GM12878 (cell line): Measurements from ENCODE around the gene ASH1L. TPM values are rescaled to one million over a fixed set of nuclear protein-coding genes. Genes with fewer than 3 reads are reported as not detected.
A peak's percentile ranks its signal among the peaks of the same experiment; 100 is the strongest.

Source experiments
- ATAC-seq: fragments of 200-7000 bp; cut with Tn5 transposase; 3 replicates; pipeline ENCODE4 v1.9.1; 2020; ENCODE audit warnings: mild to moderate bottlenecking, moderate library complexity
- BruUV-seq: library from RNA; stranded (reverse); fragments of 400-500 nt; replicated peaks from 2 replicates; lab custom pipeline; 2021; lab: Mats Ljungman, UMichigan
- CTCF ChIA-PET: fragments of 300-600 bp; sonication (Branson Sonifier 250); formaldehyde crosslinking; extraction: SDS; loops from one replicate; lab custom pipeline; 2021; ENCODE audit warnings: inconsistent platforms; lab: Yijun Ruan, JAX
- POLR2A ChIA-PET: fragments of 350-600 bp; formaldehyde crosslinking; extraction: SDS; loops from one replicate; lab custom pipeline; 2021; ENCODE audit warnings: inconsistent platforms; lab: Charles Lee
- RAD21 ChIA-PET: fragments of 300-600 bp; sonication (Branson Sonifier 250); formaldehyde crosslinking; loops from one replicate; lab custom pipeline; 2023; ENCODE audit warnings: antibody characterized with exemption; ENCODE audit not compliant: unreplicated experiment; lab: Charles Lee
- SMC1A ChIA-PET: fragments of 300-600 bp; sonication (Branson Sonifier 250); formaldehyde crosslinking; loops from one replicate; lab custom pipeline; 2023; ENCODE audit not compliant: unreplicated experiment, uncharacterized antibody; lab: Charles Lee
- DNase-seq: peaks from one replicate; pipeline ENCODE4 v3.0.0-alpha.2; 2011; ENCODE audit warnings: low read depth, low spot score
- FAIRE-seq: peaks from 3 replicates; lab custom pipeline; 2011; peaks lifted over from hg19 to GRCh38; lab: Jason Lieb, UNC
- H2AFZ ChIP-seq: 2 replicates; pipeline ENCODE4 v1.6.0; 2011; ENCODE audit warnings: low read depth, low read length, control low read depth; ENCODE audit not compliant: control insufficient read depth
- H3K27ac ChIP-seq: 2 replicates; pipeline ENCODE4 v1.5.1; 2011; ENCODE audit warnings: control low read depth; ENCODE audit not compliant: control insufficient read depth, insufficient read depth
- H3K27me3 ChIP-seq, 2 experiments: replicated peaks in 1 of 2; 2 replicates each; pipeline versions ENCODE4 v1.6.0 to v1.6.1; 2011; ENCODE audit warnings: low read length in 1 of 2; ENCODE audit not compliant: control insufficient read depth in 2 of 2, insufficient read depth in 2 of 2
- H3K36me3 ChIP-seq, 2 experiments: 2 replicates each; pipeline ENCODE4 v1.5.1; 2011; ENCODE audit warnings: low read length in 1 of 2; ENCODE audit not compliant: control insufficient read depth in 2 of 2, insufficient read depth in 2 of 2
- H3K4me1 ChIP-seq: 2 replicates; pipeline ENCODE4 v1.6.1; 2011; ENCODE audit warnings: mild to moderate bottlenecking, low read length, moderate library complexity, mixed read lengths; ENCODE audit not compliant: control insufficient read depth, insufficient read depth
- H3K4me2 ChIP-seq: 2 replicates; pipeline ENCODE4 v1.6.0; 2011; ENCODE audit warnings: control low read depth; ENCODE audit not compliant: control insufficient read depth, insufficient read depth
- H3K4me3 ChIP-seq: fragments of 200-600 bp; sonication (generic); 2 replicates; pipeline ENCODE4 v1.5.1; 2016
- H3K79me2 ChIP-seq: 2 replicates; pipeline ENCODE4 v1.6.0; 2011; ENCODE audit warnings: low read length; ENCODE audit not compliant: control insufficient read depth, insufficient read depth
- H3K9ac ChIP-seq: 2 replicates; pipeline ENCODE4 v1.8.0; 2011; ENCODE audit warnings: low read length, control low read depth, mixed read lengths; ENCODE audit not compliant: control insufficient read depth, insufficient read depth
- H3K9me3 ChIP-seq: replicated peaks from 3 replicates; pipeline ENCODE4 v1.5.1; 2011; ENCODE audit warnings: mild to moderate bottlenecking, low read length; ENCODE audit not compliant: control insufficient read depth, insufficient read depth
- H4K20me1 ChIP-seq: 2 replicates; pipeline ENCODE4 v1.6.0; 2011; ENCODE audit not compliant: control insufficient read depth, insufficient read depth
- ASH2L ChIP-seq: fragments of 300-600, 200-600 bp; sonication (generic); IDR thresholded peaks from 2 replicates; pipeline ENCODE4 v1.6.1; 2017; ENCODE audit warnings: low read depth, mild to moderate bottlenecking, borderline replicate concordance
- CREM ChIP-seq: IDR thresholded peaks from 2 replicates; pipeline ENCODE4 v1.6.1; 2014; ENCODE audit warnings: antibody characterized with exemption, low read depth
- ESRRA ChIP-seq: IDR thresholded peaks from 2 replicates; pipeline ENCODE4 v1.6.1; 2012; ENCODE audit warnings: mild to moderate bottlenecking, low read length, improper control_type of control experiment
- JUND ChIP-seq: IDR thresholded peaks from 2 replicates; pipeline ENCODE4 v1.6.1; 2012; ENCODE audit warnings: low read depth, mild to moderate bottlenecking, low read length, improper control_type of control experiment, moderate library complexity
- KDM1A ChIP-seq: fragments of 200-600 bp; sonication (generic); IDR thresholded peaks from 2 replicates; pipeline ENCODE4 v1.6.1; 2016; ENCODE audit warnings: borderline replicate concordance
- NRF1 ChIP-seq: conservative IDR thresholded peaks from 2 replicates; pipeline ENCODE4 v1.6.1; 2011; ENCODE audit warnings: mild to moderate bottlenecking, low read depth, low read length, improper control_type of control experiment
- PAX8 ChIP-seq: fragments of 450-650 bp; IDR thresholded peaks from 2 replicates; pipeline ENCODE4 v1.6.1; 2017; ENCODE audit warnings: mild to moderate bottlenecking, moderate library complexity
- POU2F2 ChIP-seq: IDR thresholded peaks from 3 replicates; pipeline ENCODE4 v1.6.1; 2011; ENCODE audit warnings: low read depth, mild to moderate bottlenecking, low read length, borderline replicate concordance
- RB1 ChIP-seq: fragments of 450-650 bp; formaldehyde crosslinking; IDR thresholded peaks from 2 replicates; pipeline ENCODE4 v1.6.1; 2017; ENCODE audit warnings: mild to moderate bottlenecking, borderline replicate concordance
- RUNX3 ChIP-seq: IDR thresholded peaks from 2 replicates; pipeline ENCODE4 v1.6.1; 2012; ENCODE audit warnings: low read length, inconsistent platforms
- ZNF207 ChIP-seq: fragments of 450-650 bp; IDR thresholded peaks from 2 replicates; pipeline ENCODE4 v1.6.1; 2014; ENCODE audit warnings: antibody characterized with exemption, mild to moderate bottlenecking, borderline replicate concordance
- WGBS: methylation state at CpG from one replicate; pipeline ENCODE4 v1.1.6; 2016; ENCODE audit warnings: low lambda C conversion rate; ENCODE audit not compliant: insufficient replicate concordance, insufficient coverage; ENCODE audit errors: missing lambda C conversion rate; 5-methylcytosine and 5-hydroxymethylcytosine counted together
- in situ Hi-C: fragments of 300-500 bp; cut with MboI; formaldehyde crosslinking; loops from 9 replicates; pipeline ENCODE4 v1.14.3; 2018; ENCODE audit warnings: mixed read lengths
- intact Hi-C: fragments of 100-400 bp; cut with micrococcal nuclease; formaldehyde crosslinking; loops from one replicate; pipeline ENCODE4 v1.14.2; 2022; ENCODE audit not compliant: unreplicated experiment
- polyA plus RNA-seq, 11 experiments: library from polyadenylated mRNA; depleted of rRNA in 4 of 11; unstranded in 6 of 11; stranded (reverse) in 5 of 11; fragments of >200 nt; fragmentation: Nextera tagmentation in 4 of 11; fragmentation: Illumina TruSeq in 1 of 11; extraction: Ambion mirVana in 4 of 11; extraction: Trizol in 1 of 11; gene quantifications; 1 replicate in 1 of 11; 2 replicates in 10 of 11; pipeline versions ENCODE4 v1.2.1 to v1.2.3, GENCODE V29; 2011 to 2016; ENCODE audit warnings: inconsistent platforms in 2 of 11, missing spikeins in 2 of 11, low read depth in 1 of 11
- total RNA-seq, 4 experiments: library from RNA; depleted of rRNA in 3 of 4; stranded (reverse); fragments of >200 nt in 3 of 4; fragmentation: Illumina TruSeq in 1 of 4; extraction: Trizol in 1 of 4; gene quantifications; 2 replicates each; pipeline versions ENCODE4 v1.2.1 to v1.2.3, GENCODE V29; 2013 to 2021
- TF ChIP-seq, protein P1 (sequence below): fragments of 450-650 bp; IDR thresholded peaks from 2 replicates; pipeline ENCODE4 v1.6.1; 2017; ENCODE audit warnings: antibody characterized with exemption, mild to moderate bottlenecking, moderate library complexity
- TF ChIP-seq, protein P2 (sequence below): fragments of 450-650 bp; IDR thresholded peaks from 2 replicates; pipeline ENCODE4 v1.6.1; 2017; ENCODE audit warnings: mild to moderate bottlenecking
- TF ChIP-seq, protein P3 (sequence below): fragments of 450-650 bp; IDR thresholded peaks from 2 replicates; pipeline ENCODE4 v1.6.1; 2017; ENCODE audit warnings: mild to moderate bottlenecking, moderate library complexity

Gene ASH1L
- total and polyA plus RNA-seq, 10 of the 15 experiments (the other 5 are each of a cell fraction or from before 2014, with no cell fraction given), result 1.7 to 23.9 (median 16.6) TPM

DNA sequence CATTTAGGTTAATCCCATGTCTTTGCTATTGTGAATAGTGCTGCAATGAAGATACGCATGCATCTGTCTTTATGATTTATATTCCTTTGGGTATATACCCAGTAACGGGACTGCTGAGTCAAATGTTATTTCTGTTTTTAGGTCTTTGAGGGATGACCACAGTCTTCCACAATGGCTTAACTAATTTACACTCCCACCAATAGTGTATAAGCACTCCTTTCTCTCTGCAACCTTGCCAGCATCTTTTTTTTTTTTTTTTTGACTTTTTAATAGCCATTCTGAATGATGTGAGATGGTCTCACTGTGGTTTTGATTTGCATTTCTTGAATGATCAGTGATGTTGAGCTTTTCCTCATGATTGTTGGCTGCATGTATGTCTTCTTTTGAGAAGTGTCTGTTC lies 33.5 kb downstream of the ASH1L start:
- Histone ChIP-seq H3K27ac (peak overlapping the region; percentile 86), H3K9ac (peak overlapping the region; percentile 67), H3K4me1 (peaks cover 27% of the 10 kb centered on the region), H3K27me3 (no peaks in the 10 kb centered on the region), H3K79me2 (peaks cover 87% of the 10 kb centered on the region), H2AFZ (no peak overlapping the region), H4K20me1 (no peaks in the 10 kb centered on the region), H3K9me3 (no peaks in the 10 kb centered on the region; the same call in 2 of the 3 replicates), H3K4me2 (peak overlapping the region; percentile 94), H3K4me3 (peak overlapping the region; percentile 58), H3K36me3 (peaks cover 0 to under 1% of the 10 kb centered on the region in 2 experiments; a peak in 2 of 4 replicates)
- CTCF ChIA-PET, result interaction anchor here (1.0 to 3.2 kb wide), 2 partner anchors 25 to 94 kb away, joined by 3 to 12 read pairs; no protein-coding TSS in a partner anchor
- POLR2A ChIA-PET, result interaction anchor here (0.6 to 3.9 kb wide), 11 partner anchors 11 to 188 kb away, joined by 3 to 22 read pairs (median 4); no protein-coding TSS in a partner anchor
- DNase-seq (peak; percentile 66), ATAC-seq (peak; percentile 76), FAIRE-seq (peak; percentile 59)
- TSS peak; percentile 51 for BruUV-seq
- in situ Hi-C loops (no loop called here), intact Hi-C loops (loop anchor here (2.0 kb wide), 1 partner anchor 34 kb away; the partner anchor contains the start of gene ASH1L)
- RAD21 ChIA-PET, result interaction anchor here (0.7 to 4.6 kb wide), 3 partner anchors 11 to 25 kb away, joined by 4 to 41 read pairs (median 33); no protein-coding TSS in a partner anchor
- WGBS, result 21% methylated on average over 2 of the region's 2 CpGs
- SMC1A ChIA-PET, result interaction anchor here (1.5 to 4.5 kb wide), 5 partner anchors 11 to 34 kb away, joined by 4 to 44 read pairs (median 5); no protein-coding TSS in a partner anchor
- TF ChIP-seq, protein P1, sequence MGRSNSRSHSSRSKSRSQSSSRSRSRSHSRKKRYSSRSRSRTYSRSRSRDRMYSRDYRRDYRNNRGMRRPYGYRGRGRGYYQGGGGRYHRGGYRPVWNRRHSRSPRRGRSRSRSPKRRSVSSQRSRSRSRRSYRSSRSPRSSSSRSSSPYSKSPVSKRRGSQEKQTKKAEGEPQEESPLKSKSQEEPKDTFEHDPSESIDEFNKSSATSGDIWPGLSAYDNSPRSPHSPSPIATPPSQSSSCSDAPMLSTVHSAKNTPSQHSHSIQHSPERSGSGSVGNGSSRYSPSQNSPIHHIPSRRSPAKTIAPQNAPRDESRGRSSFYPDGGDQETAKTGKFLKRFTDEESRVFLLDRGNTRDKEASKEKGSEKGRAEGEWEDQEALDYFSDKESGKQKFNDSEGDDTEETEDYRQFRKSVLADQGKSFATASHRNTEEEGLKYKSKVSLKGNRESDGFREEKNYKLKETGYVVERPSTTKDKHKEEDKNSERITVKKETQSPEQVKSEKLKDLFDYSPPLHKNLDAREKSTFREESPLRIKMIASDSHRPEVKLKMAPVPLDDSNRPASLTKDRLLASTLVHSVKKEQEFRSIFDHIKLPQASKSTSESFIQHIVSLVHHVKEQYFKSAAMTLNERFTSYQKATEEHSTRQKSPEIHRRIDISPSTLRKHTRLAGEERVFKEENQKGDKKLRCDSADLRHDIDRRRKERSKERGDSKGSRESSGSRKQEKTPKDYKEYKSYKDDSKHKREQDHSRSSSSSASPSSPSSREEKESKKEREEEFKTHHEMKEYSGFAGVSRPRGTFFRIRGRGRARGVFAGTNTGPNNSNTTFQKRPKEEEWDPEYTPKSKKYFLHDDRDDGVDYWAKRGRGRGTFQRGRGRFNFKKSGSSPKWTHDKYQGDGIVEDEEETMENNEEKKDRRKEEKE, result no peak
- TF ChIP-seq ZNF207 (no peak), ASH2L (no peak), KDM1A (no peak), RB1 (no peak), ESRRA (no peak), NRF1 (no peak), CREM (no peak), JUND (no peak), PAX8 (no peak), POU2F2 (0 out of 3 replicates have a peak, but pooled peaks have one; percentile 45), RUNX3 (peak; percentile 74; the same call in 1 of the 2 replicates)
- TF ChIP-seq, protein P2, sequence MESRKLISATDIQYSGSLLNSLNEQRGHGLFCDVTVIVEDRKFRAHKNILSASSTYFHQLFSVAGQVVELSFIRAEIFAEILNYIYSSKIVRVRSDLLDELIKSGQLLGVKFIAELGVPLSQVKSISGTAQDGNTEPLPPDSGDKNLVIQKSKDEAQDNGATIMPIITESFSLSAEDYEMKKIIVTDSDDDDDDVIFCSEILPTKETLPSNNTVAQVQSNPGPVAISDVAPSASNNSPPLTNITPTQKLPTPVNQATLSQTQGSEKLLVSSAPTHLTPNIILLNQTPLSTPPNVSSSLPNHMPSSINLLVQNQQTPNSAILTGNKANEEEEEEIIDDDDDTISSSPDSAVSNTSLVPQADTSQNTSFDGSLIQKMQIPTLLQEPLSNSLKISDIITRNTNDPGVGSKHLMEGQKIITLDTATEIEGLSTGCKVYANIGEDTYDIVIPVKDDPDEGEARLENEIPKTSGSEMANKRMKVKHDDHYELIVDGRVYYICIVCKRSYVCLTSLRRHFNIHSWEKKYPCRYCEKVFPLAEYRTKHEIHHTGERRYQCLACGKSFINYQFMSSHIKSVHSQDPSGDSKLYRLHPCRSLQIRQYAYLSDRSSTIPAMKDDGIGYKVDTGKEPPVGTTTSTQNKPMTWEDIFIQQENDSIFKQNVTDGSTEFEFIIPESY, result no peak
- TF ChIP-seq, protein P3, sequence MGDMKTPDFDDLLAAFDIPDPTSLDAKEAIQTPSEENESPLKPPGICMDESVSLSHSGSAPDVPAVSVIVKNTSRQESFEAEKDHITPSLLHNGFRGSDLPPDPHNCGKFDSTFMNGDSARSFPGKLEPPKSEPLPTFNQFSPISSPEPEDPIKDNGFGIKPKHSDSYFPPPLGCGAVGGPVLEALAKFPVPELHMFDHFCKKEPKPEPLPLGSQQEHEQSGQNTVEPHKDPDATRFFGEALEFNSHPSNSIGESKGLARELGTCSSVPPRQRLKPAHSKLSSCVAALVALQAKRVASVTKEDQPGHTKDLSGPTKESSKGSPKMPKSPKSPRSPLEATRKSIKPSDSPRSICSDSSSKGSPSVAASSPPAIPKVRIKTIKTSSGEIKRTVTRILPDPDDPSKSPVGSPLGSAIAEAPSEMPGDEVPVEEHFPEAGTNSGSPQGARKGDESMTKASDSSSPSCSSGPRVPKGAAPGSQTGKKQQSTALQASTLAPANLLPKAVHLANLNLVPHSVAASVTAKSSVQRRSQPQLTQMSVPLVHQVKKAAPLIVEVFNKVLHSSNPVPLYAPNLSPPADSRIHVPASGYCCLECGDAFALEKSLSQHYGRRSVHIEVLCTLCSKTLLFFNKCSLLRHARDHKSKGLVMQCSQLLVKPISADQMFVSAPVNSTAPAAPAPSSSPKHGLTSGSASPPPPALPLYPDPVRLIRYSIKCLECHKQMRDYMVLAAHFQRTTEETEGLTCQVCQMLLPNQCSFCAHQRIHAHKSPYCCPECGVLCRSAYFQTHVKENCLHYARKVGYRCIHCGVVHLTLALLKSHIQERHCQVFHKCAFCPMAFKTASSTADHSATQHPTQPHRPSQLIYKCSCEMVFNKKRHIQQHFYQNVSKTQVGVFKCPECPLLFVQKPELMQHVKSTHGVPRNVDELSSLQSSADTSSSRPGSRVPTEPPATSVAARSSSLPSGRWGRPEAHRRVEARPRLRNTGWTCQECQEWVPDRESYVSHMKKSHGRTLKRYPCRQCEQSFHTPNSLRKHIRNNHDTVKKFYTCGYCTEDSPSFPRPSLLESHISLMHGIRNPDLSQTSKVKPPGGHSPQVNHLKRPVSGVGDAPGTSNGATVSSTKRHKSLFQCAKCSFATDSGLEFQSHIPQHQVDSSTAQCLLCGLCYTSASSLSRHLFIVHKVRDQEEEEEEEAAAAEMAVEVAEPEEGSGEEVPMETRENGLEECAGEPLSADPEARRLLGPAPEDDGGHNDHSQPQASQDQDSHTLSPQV, result no peak
